NB4 (cell line): ENCODE measurements around the gene MYL2.

Source experiments
- DNase-seq: peaks from one replicate; pipeline ENCODE4 v3.0.0; 2010; ENCODE audit warnings: low read depth
- H3K4me3 ChIP-seq: one replicate; pipeline ENCODE4 v1.5.1; 2011; ENCODE audit warnings: mild to moderate bottlenecking, low read depth, low read length, moderate library complexity
- MYC ChIP-seq: IDR thresholded peaks from 2 replicates; pipeline ENCODE4 v1.6.1; 2011; ENCODE audit warnings: low read depth, low read length
- POLR2A ChIP-seq: IDR thresholded peaks from 2 replicates; pipeline ENCODE4 v1.6.1; 2011; ENCODE audit warnings: mild to moderate bottlenecking; ENCODE audit not compliant: insufficient read length; ENCODE audit errors: extremely low read depth
- TF ChIP-seq, protein P1 (sequence below): IDR thresholded peaks from 2 replicates; pipeline ENCODE4 v1.6.1; 2011; ENCODE audit warnings: low read depth, low read length
- TF ChIP-seq, protein P2 (sequence below): IDR thresholded peaks from one replicate; pipeline ENCODE4 v1.5.1; 2012; ENCODE audit warnings: low read depth, low read length

The MYL2 gene

DNA sequence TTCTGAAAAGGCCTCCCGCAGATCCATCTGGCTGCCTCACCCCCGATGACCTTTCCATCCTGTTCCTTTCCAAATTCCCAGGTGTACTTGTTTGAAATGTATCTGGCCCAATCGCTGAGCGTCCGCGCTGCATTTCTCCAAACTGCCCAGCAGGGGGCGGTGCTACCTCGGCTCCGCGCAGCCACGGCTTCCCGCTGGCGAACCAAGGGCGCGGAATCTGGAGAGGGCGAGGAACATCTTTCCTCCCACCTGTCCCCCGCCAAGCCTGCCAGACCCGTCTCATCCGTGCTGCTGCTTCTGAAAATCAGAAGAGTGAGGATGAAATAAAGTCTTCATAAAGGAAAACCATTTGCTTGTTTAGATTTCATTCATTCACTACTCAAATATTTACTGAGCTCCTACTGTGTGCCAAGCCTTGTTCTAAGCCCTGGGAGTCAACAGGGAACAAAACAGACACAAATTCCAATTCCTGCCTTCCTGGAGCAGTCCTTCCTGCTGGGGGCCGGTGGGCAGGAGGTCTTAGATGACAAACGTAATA, 16.8 kb upstream of the MYL2 start:
- no peak overlapping the region for H3K4me3 ChIP-seq
- peak; percentile 73 for DNase-seq
- TF ChIP-seq, protein P1, sequence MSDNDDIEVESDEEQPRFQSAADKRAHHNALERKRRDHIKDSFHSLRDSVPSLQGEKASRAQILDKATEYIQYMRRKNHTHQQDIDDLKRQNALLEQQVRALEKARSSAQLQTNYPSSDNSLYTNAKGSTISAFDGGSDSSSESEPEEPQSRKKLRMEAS: peak; percentile 41; the same call in 1 of the 2 replicates
- TF ChIP-seq, protein P2, sequence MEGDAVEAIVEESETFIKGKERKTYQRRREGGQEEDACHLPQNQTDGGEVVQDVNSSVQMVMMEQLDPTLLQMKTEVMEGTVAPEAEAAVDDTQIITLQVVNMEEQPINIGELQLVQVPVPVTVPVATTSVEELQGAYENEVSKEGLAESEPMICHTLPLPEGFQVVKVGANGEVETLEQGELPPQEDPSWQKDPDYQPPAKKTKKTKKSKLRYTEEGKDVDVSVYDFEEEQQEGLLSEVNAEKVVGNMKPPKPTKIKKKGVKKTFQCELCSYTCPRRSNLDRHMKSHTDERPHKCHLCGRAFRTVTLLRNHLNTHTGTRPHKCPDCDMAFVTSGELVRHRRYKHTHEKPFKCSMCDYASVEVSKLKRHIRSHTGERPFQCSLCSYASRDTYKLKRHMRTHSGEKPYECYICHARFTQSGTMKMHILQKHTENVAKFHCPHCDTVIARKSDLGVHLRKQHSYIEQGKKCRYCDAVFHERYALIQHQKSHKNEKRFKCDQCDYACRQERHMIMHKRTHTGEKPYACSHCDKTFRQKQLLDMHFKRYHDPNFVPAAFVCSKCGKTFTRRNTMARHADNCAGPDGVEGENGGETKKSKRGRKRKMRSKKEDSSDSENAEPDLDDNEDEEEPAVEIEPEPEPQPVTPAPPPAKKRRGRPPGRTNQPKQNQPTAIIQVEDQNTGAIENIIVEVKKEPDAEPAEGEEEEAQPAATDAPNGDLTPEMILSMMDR: peak; percentile 94
- peak; percentile 33; the same call in 1 of the 2 replicates for TF ChIP-seq MYC
- TF ChIP-seq POLR2A: no peak

DNA sequence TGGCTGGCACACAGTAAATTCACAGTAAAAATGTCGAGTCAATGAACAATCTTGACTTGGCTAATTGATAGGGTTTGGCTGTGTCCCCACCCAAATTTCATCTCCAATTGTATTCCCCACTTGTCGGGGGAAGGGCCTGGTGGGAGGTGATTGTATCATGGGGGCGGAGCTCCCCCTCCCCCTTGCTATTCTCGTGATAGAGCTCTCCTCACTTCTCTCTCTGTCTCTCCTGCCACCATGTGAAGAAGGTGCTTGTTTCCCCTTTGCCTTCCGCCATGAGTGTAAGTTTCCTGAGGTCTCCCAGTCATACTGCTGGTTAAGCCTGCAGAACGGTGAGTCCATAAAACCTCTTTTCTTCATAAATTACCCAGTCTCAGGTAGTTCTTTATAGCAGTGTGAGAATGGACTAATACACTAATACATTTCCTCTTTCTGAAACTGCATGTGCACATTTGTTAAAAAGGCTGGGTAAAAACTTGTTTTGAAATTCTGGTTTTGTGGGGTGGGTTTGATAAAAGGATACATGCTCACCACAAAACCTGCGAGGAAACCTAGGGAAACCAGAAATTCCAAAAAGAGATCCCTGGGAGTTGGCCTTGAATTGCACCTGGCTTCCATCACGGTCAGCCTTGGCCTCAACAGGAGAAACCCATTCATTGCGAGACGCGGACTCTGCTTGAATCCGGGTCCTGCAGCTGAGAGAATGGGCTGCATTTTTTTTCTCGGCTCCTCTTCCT, 16.2 kb upstream of the MYL2 start:
- no peak overlapping the region for H3K4me3 ChIP-seq
- no peak for DNase-seq
- no peak for TF ChIP-seq POLR2A
- TF ChIP-seq, protein P1: no peak
- TF ChIP-seq, protein P2: no peak
- no peak for TF ChIP-seq MYC

DNA sequence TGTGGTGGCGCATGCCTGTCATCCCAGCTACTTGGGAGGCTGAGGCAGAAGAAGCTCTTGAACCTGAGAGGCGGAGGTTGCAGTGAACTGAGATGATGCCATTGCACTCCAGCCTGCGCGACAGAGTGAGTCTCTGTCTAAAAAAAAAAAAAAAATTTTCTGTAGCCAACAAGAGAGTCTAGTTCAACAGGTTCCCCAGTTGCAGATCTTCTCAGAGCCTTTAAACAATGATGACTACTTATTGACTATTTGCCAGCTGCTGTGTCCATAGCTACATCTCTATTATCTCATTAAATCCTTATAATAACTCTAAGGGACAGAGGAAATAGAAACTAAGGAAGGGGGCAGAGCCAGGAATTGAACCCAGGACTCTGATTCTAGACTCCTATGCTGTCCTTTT, 15.2 kb upstream of the MYL2 start:
- H3K4me3 ChIP-seq: no peak overlapping the region
- TF ChIP-seq, protein P2: no peak
- TF ChIP-seq MYC (no peak), POLR2A (no peak)
- TF ChIP-seq, protein P1: no peak
- DNase-seq: no peak

DNA sequence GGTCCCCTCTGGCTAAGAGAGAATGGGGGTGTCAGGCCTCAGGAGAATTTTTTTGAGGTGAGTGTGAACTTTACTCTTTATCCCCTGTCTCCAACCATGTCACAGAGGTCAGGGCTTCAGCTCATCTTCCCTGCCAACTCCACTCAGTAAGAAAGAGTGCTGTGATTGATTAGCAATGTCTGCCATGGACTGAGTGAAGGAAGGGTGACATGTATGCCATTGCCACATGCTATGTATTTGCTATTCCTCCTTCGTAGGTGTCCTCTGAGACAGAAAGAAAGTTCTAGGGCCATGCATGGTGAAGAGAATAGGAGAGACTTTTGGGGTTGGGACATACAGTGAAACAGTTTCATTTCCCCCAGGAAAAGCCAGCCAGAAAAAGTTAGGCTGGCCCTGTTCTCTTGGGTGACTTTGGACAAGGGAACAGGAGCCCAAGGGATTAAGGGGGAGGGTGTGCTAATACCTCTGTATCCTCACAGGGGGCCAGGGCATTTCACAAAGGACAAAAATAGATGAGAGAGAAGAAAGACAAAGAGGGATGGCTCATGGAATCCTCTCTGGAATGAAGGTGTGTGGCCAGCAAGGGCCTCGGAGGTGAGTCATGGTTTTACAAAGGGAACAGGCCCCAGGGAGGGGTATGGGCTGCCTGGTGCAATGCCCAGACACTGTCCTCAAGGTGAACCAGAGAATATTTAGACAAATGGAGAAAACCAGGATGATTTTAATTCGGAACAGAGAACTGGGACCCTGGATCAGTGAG, 13.9 kb upstream of the MYL2 start:
- TF ChIP-seq MYC: no peak
- TF ChIP-seq, protein P2: no peak
- TF ChIP-seq, protein P1: no peak
- no peak for TF ChIP-seq POLR2A
- DNase-seq: no peak
- H3K4me3 ChIP-seq: no peak overlapping the region

DNA sequence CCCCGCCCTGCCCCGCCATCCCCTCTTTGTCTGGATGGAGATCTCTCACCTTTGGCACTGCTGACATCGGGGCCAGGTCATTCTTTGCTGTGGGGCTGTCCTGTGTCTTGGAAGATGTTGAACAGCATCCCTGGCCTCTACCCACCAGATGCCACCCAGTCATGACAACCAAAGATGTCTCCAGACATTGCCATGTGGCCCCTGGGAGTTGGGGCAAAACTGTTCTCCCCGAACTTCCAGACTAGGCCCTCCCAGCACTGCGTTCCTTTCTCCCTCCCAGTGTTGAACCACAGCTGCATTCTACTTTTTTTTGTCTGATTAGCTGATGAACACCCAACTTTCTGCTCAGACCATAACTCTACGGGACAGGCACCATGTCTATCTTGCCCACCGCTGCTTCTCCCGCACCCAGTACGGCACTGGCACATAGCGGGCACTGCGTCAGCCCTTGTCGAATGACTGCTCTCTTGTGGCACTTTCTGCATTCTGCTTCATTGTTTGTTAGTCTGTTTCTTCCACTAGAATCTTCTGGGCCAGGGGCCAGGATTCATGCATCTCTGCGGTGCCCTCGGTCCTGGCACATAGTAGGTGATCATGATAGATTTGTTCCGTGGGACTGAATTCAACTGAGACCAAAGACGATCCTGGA, 13.1 kb upstream of the MYL2 start:
- no peak for DNase-seq
- H3K4me3 ChIP-seq: no peak overlapping the region
- TF ChIP-seq, protein P2: no peak
- TF ChIP-seq, protein P1: no peak
- TF ChIP-seq MYC (no peak), POLR2A (no peak)
